IMR-90 (cell line): ENCODE measurements around the gene FRY. TPM values are rescaled to one million over a fixed set of nuclear protein-coding genes. Genes with fewer than 3 reads are reported as not detected.

ENCODE experiments used
- ATAC-seq: fragments of 200-7000 bp; cut with Tn5 transposase; 2 replicates; pipeline ENCODE4 v1.9.1; 2020; ENCODE audit warnings: low read depth, mild to moderate bottlenecking, moderate library complexity
- BruUV-seq: library from RNA; stranded (reverse); fragments of 400-500 nt; replicated peaks from 2 replicates; lab custom pipeline; 2021; lab: Mats Ljungman, UMichigan
- CTCF ChIA-PET: fragments of 300-600 bp; formaldehyde crosslinking; extraction: SDS; loops from one replicate; lab custom pipeline; 2021; ENCODE audit warnings: antibody characterized with exemption; lab: Yijun Ruan, JAX
- POLR2A ChIA-PET: fragments of 300-600 bp; sonication (Branson Sonifier 250); formaldehyde crosslinking; loops from one replicate; lab custom pipeline; 2022; ENCODE audit warnings: antibody characterized with exemption; ENCODE audit not compliant: unreplicated experiment; lab: Charles Lee
- DNase-seq: peaks from one replicate; pipeline ENCODE4 v3.0.0; 2013
- H2AFZ ChIP-seq: replicated peaks from 2 replicates; pipeline ENCODE3; 2013; ENCODE audit warnings: low read length, mild to moderate bottlenecking; ENCODE audit not compliant: poor library complexity
- H2AK5ac ChIP-seq: 2 replicates; pipeline ENCODE4 v1.6.1; 2013; ENCODE audit warnings: low read depth, low read length, inconsistent platforms
- H2AK9ac ChIP-seq: replicated peaks from 2 replicates; pipeline ENCODE3; 2013; ENCODE audit warnings: mild to moderate bottlenecking, low read depth, low read length, moderate library complexity; ENCODE audit not compliant: poor library complexity
- H2BK120ac ChIP-seq: 2 replicates; pipeline ENCODE4 v1.6.1; 2013; ENCODE audit warnings: low read depth, low read length, inconsistent platforms
- H2BK15ac ChIP-seq: 3 replicates; pipeline ENCODE4 v1.6.1; 2013; ENCODE audit warnings: low read depth, low read length, inconsistent platforms
- H2BK20ac ChIP-seq: 2 replicates; pipeline ENCODE4 v1.6.1; 2013; ENCODE audit warnings: low read depth, mild to moderate bottlenecking, inconsistent platforms, low read length, moderate library complexity
- H2BK5ac ChIP-seq: 2 replicates; pipeline ENCODE4 v1.6.1; 2013; ENCODE audit warnings: mild to moderate bottlenecking, low read depth, low read length, inconsistent platforms; ENCODE audit not compliant: poor library complexity, severe bottlenecking
- H3K14ac ChIP-seq: replicated peaks from 2 replicates; pipeline ENCODE4 v1.6.1; 2013; ENCODE audit warnings: low read depth, low read length, inconsistent platforms
- H3K18ac ChIP-seq: 2 replicates; pipeline ENCODE4 v1.6.1; 2013; ENCODE audit warnings: low read depth, low read length, control low read depth
- H3K23ac ChIP-seq: 2 replicates; pipeline ENCODE4 v1.6.1; 2013; ENCODE audit warnings: low read depth, low read length, inconsistent platforms
- H3K27ac ChIP-seq: 2 replicates; pipeline ENCODE4 v1.5.1; 2013; ENCODE audit warnings: mild to moderate bottlenecking, control low read depth, low read length; ENCODE audit not compliant: insufficient read depth
- H3K27me3 ChIP-seq: 2 replicates; pipeline ENCODE4 v1.6.1; 2013; ENCODE audit warnings: low read length; ENCODE audit not compliant: control insufficient read depth, insufficient read depth
- H3K36me3 ChIP-seq: 2 replicates; pipeline ENCODE4 v1.6.1; 2013; ENCODE audit warnings: low read length, mixed read lengths; ENCODE audit not compliant: control insufficient read depth, insufficient read depth
- H3K4ac ChIP-seq: 2 replicates; pipeline ENCODE4 v1.6.1; 2013; ENCODE audit warnings: low read depth, low read length, inconsistent platforms
- H3K4me1 ChIP-seq: 2 replicates; pipeline ENCODE4 v1.6.1; 2013; ENCODE audit warnings: low read length, mixed read lengths; ENCODE audit not compliant: control insufficient read depth, insufficient read depth
- H3K4me2 ChIP-seq: 2 replicates; pipeline ENCODE4 v1.6.1; 2013; ENCODE audit warnings: low read depth, mild to moderate bottlenecking, control low read depth, low read length, moderate library complexity
- H3K4me3 ChIP-seq: 2 replicates; pipeline ENCODE4 v1.5.1; 2013; ENCODE audit warnings: low read depth, mild to moderate bottlenecking, control low read depth, low read length, moderate library complexity; ENCODE audit not compliant: insufficient read depth
- H3K56ac ChIP-seq: 2 replicates; pipeline ENCODE4 v1.6.1; 2013; ENCODE audit warnings: low read length, inconsistent platforms; ENCODE audit not compliant: insufficient read depth; ENCODE audit errors: extremely low read depth
- H3K79me1 ChIP-seq, 2 experiments: 2 replicates each; pipeline ENCODE4 v1.6.1; 2013; ENCODE audit warnings: low read length in 2 of 2, inconsistent platforms in 1 of 2, low read depth in 1 of 2
- H3K9ac ChIP-seq: 2 replicates; pipeline ENCODE4 v1.6.1; 2013; ENCODE audit warnings: low read depth, low read length, control low read depth
- H3K9me1 ChIP-seq: 2 replicates; pipeline ENCODE4 v1.6.1; 2013; ENCODE audit warnings: low read length, inconsistent platforms; ENCODE audit not compliant: insufficient read depth
- H3K9me3 ChIP-seq: 2 replicates; pipeline ENCODE4 v1.6.1; 2013; ENCODE audit warnings: low read length; ENCODE audit not compliant: control insufficient read depth, insufficient read depth
- H4K20me1 ChIP-seq: 2 replicates; pipeline ENCODE4 v1.6.1; 2013; ENCODE audit warnings: low read length, inconsistent platforms; ENCODE audit not compliant: insufficient read depth
- H4K5ac ChIP-seq: 2 replicates; pipeline ENCODE4 v1.6.1; 2013; ENCODE audit warnings: mild to moderate bottlenecking, low read depth, low read length, control low read depth
- H4K8ac ChIP-seq, 2 experiments: 2 replicates each; pipeline ENCODE4 v1.6.1; 2013; ENCODE audit warnings: low read depth in 2 of 2, low read length in 2 of 2, control low read depth in 1 of 2, inconsistent platforms in 1 of 2
- H4K91ac ChIP-seq: 2 replicates; pipeline ENCODE4 v1.6.1; 2013; ENCODE audit warnings: low read depth, low read length, inconsistent platforms; ENCODE audit not compliant: insufficient read depth
- BHLHE40 ChIP-seq: fragments of 150-350 bp; IDR thresholded peaks from 2 replicates; pipeline ENCODE4 v1.6.1; 2016; ENCODE audit warnings: mild to moderate bottlenecking, low read depth, low read length
- CEBPB ChIP-seq: IDR thresholded peaks from 2 replicates; pipeline ENCODE4 v1.6.1; 2012; ENCODE audit warnings: low read depth, low read length, improper control_type of control experiment
- CHD1 ChIP-seq: IDR thresholded peaks from 2 replicates; pipeline ENCODE4 v1.6.1; 2012; ENCODE audit warnings: low read depth, low read length, improper control_type of control experiment
- CTCF ChIP-seq: conservative IDR thresholded peaks from 2 replicates; pipeline ENCODE4 v1.5.1; 2012; ENCODE audit warnings: mild to moderate bottlenecking, low read depth, low read length, improper control_type of control experiment
- FOS ChIP-seq: fragments of 150-350 bp; IDR thresholded peaks from 2 replicates; pipeline ENCODE4 v1.6.1; 2016; ENCODE audit warnings: low read depth, low read length
- MAFK ChIP-seq: IDR thresholded peaks from 2 replicates; pipeline ENCODE4 v1.6.1; 2012; ENCODE audit warnings: low read depth, low read length, improper control_type of control experiment
- MAZ ChIP-seq: IDR thresholded peaks from 2 replicates; pipeline ENCODE4 v1.6.1; 2012; ENCODE audit warnings: low read depth, mild to moderate bottlenecking, low read length, improper control_type of control experiment, moderate library complexity, borderline replicate concordance
- MXI1 ChIP-seq: IDR thresholded peaks from 2 replicates; pipeline ENCODE4 v1.6.1; 2012; ENCODE audit warnings: low read depth, mild to moderate bottlenecking, low read length, moderate library complexity, borderline replicate concordance
- RCOR1 ChIP-seq: IDR thresholded peaks from 2 replicates; pipeline ENCODE4 v1.6.1; 2012; ENCODE audit warnings: mild to moderate bottlenecking, low read length, improper control_type of control experiment; ENCODE audit not compliant: insufficient replicate concordance
- RFX5 ChIP-seq: IDR thresholded peaks from 2 replicates; pipeline ENCODE4 v1.8.0; 2012; ENCODE audit warnings: low read depth, mild to moderate bottlenecking, low read length, moderate library complexity
- WGBS, 2 experiments: methylation state at CpG; one replicate each; pipeline versions ENCODE4 v1.1.5 to v1.1.7; 2013; ENCODE audit warnings: missing lambda C conversion rate in 2 of 2; ENCODE audit not compliant: insufficient read length in 1 of 2; ENCODE audit errors: extremely low coverage in 2 of 2; 5-methylcytosine and 5-hydroxymethylcytosine counted together
- dilution Hi-C: fragments of 300-500 bp; cut with HindIII; formaldehyde crosslinking; loops from one replicate; pipeline ENCODE4 v1.14.3; 2018; ENCODE audit warnings: low sequenced_read_pairs; ENCODE audit not compliant: unreplicated experiment
- in situ Hi-C: fragments of 300-500 bp; cut with MboI; formaldehyde crosslinking; loops from 3 replicates; pipeline ENCODE4 v1.14.3; 2019; ENCODE audit warnings: low sequenced_read_pairs, inconsistent platforms, mixed read lengths
- intact Hi-C: fragments of 100-400 bp; cut with micrococcal nuclease; formaldehyde crosslinking; loops from 2 replicates; pipeline ENCODE4 v1.10.0; 2022
- polyA plus RNA-seq, 3 experiments: library from polyadenylated mRNA; depleted of rRNA; stranded (reverse); fragments of >200 nt; gene quantifications; 2 replicates each; pipeline ENCODE4 v1.2.3, GENCODE V29; 2012; ENCODE audit warnings: low replicate concordance in 1 of 3
- total RNA-seq: library from RNA; depleted of rRNA; stranded (reverse); fragments of >200 nt; gene quantifications from 2 replicates; pipeline ENCODE4 v1.2.3, GENCODE V29; 2012
- TF ChIP-seq, protein P1 (sequence below): fragments of 150-350 bp; IDR thresholded peaks from 2 replicates; pipeline ENCODE4 v1.6.1; 2017; ENCODE audit warnings: mild to moderate bottlenecking, antibody characterized with exemption, low read length, low read depth

Gene FRY
- total and polyA plus RNA-seq, 2 of the 4 experiments (the other 2 are of a cell fraction): 3.0 to 4.8 TPM

GRCh38 chr13:31986676-31987470 is 44.7 kb upstream of the FRY start (continued):
- TF ChIP-seq MAFK: no peak

DNA sequence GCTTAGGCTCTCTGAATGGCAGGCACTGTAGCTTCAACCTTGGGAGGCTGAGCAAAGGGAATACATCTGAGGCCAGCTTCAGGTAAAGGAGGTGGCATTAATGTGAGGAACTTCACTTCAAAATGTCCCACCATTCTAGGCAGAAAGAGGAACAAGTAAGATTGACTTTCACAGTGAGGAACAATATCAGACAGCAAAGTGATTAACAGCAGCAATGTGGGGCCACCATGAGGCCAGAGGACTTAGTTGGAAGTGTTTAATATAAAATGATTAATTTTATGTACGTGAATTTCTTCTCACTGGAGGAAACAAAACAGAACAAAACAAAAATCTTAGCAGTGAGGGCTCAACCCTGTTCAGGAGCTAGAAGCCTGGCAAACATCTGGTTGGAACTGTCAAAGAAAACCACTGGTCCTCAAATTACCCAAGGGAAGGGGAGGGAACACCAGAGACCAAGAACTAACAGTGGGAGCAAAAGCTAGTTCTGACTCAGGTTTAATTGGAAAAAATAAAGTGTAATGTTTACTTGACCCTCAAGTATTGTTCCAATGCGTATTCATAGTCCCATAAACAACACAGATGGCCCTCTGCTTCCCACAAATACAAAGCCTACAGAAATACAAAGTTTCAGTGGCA is 43.9 kb upstream of the FRY start:
- H2AK5ac ChIP-seq: no peak overlapping the region
- in situ Hi-C loops: no loop called here
- no peak overlapping the region for H2BK15ac ChIP-seq
- H4K20me1 ChIP-seq: no peaks in the 10 kb centered on the region
- H2BK20ac ChIP-seq: no peak overlapping the region
- ATAC-seq: no peak
- CTCF ChIA-PET: interaction anchor here (0.6 to 1.0 kb wide), 4 partner anchors 32 to 572 kb away, joined by 3 to 5 read pairs (median 4); no protein-coding TSS in a partner anchor
- WGBS, 2 experiments: no CpG with 5 or more reads among the region's 2 CpGs
- DNase-seq: no peak
- H3K27ac ChIP-seq: no peak overlapping the region
- H3K23ac ChIP-seq: no peak overlapping the region
- dilution Hi-C loops: no loop called here
- intact Hi-C loops: no loop called here
- no peak overlapping the region for H2BK120ac ChIP-seq
- H3K27me3 ChIP-seq: peaks cover 6% of the 10 kb centered on the region; the same call in 1 of the 2 replicates
- POLR2A ChIA-PET: no interaction called here
- H3K4me3 ChIP-seq: no peak overlapping the region
- no peaks in the 10 kb centered on the region for H3K9me1 ChIP-seq
- no peak overlapping the region for H3K18ac ChIP-seq
- no peak overlapping the region for H3K56ac ChIP-seq
- H2AK9ac ChIP-seq: no peak overlapping the region
- no peak overlapping the region for H3K4ac ChIP-seq
- no peak for TF ChIP-seq CEBPB
- no peak for TF ChIP-seq RFX5
- no peak for TF ChIP-seq MAZ
- TF ChIP-seq, protein P1, sequence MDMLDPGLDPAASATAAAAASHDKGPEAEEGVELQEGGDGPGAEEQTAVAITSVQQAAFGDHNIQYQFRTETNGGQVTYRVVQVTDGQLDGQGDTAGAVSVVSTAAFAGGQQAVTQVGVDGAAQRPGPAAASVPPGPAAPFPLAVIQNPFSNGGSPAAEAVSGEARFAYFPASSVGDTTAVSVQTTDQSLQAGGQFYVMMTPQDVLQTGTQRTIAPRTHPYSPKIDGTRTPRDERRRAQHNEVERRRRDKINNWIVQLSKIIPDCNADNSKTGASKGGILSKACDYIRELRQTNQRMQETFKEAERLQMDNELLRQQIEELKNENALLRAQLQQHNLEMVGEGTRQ: no peak
- TF ChIP-seq BHLHE40: no peak
- no peak for TF ChIP-seq RCOR1
- no peak for TF ChIP-seq MXI1
- no peak for TF ChIP-seq FOS
- no peak for TF ChIP-seq CTCF
- no peak for TF ChIP-seq CHD1
- no peaks in the 10 kb centered on the region for H3K79me1 ChIP-seq
- no peak overlapping the region for H4K5ac ChIP-seq
- no peak overlapping the region for H4K8ac ChIP-seq
- H3K36me3 ChIP-seq: no peaks in the 10 kb centered on the region
- no peak overlapping the region for H2BK5ac ChIP-seq
- H3K9me3 ChIP-seq: peaks cover 3% of the 10 kb centered on the region; the same call in 1 of the 2 replicates
- H4K91ac ChIP-seq: no peak overlapping the region
- no peaks in the 10 kb centered on the region for H3K4me1 ChIP-seq
- no peak overlapping the region for H3K14ac ChIP-seq
- H3K9ac ChIP-seq: no peak overlapping the region
- H2AFZ ChIP-seq: no peak overlapping the region
- H3K4me2 ChIP-seq: no peak overlapping the region
- no TSS peak for BruUV-seq
